Activated naive CD4-positive, alpha-beta T cell treated with anti-CD3 and anti-CD28 coated beads, Interleukin-2, amount 10 ng/mL, durations not matched to agents 7 days and 5 days (primary cell): ENCODE measurements around the gene ABHD1.
A peak's percentile ranks its signal among the peaks of the same experiment; 100 is the strongest.

ENCODE experiments used
- CTCF ChIA-PET: fragments of 350-600 bp; sonication (Branson Sonifier 250); formaldehyde crosslinking; loops from one replicate; lab custom pipeline; 2021; ENCODE audit warnings: antibody characterized with exemption; lab: Charles Lee
- DNase-seq: peaks from one replicate; pipeline ENCODE4 v3.0.0-alpha.2; 2020
- H3K27ac Mint-ChIP-seq: one replicate; pipeline ENCODE4 v1.8.0; 2021; ENCODE audit warnings: mild to moderate bottlenecking, moderate library complexity, mixed read lengths
- H3K27me3 Mint-ChIP-seq: one replicate; pipeline ENCODE4 v1.8.0; 2021; ENCODE audit warnings: mild to moderate bottlenecking, mixed read lengths
- H3K36me3 Mint-ChIP-seq: one replicate; pipeline ENCODE4 v1.8.0; 2021; ENCODE audit warnings: mixed read lengths
- H3K4me1 Mint-ChIP-seq: one replicate; pipeline ENCODE4 v1.8.0; 2021; ENCODE audit warnings: mixed read lengths
- H3K4me3 Mint-ChIP-seq: one replicate; pipeline ENCODE4 v1.8.0; 2021; ENCODE audit warnings: mild to moderate bottlenecking, moderate library complexity, mixed read lengths
- H3K9me3 Mint-ChIP-seq: one replicate; pipeline ENCODE4 v1.8.0; 2021; ENCODE audit warnings: mixed read lengths

The ABHD1 gene

DNA sequence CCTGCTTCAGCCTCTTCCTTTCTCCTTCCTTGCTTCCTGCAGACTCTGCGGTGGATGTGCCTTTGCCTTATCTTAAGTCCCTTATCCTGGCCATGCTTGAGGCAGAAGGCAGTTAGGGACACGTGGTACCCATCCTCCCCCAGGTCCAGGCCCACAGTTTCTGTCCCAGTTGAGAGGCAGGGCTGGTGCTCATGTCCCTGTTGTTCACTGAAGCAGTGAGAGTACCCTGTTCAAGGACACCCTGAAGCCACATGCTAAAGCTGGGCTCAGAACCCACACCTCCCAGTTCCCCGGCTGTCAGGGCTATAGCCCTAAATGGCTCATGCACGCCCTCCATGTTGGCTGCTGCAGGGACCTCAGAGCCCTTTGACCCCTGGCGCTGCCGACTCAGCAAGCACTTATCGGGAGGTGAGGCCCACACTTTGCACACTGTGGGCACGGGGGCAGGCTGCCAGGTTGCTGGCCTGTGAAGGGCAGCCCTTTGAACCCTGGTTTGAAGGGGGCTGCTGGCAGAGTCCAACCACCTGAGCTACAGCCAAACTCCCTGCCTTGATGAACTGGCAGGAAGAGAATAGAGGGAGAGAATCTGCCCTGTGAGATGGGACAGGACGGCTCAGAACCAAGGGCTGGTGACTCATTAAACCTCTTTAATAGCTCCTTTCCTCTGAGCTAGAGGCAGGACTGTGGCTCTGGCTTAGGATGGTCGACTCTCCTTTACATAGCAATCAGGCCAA, 30.8 kb upstream of the ABHD1 start:
- CTCF ChIA-PET, result interaction anchor here (0.7 to 1.3 kb wide), 2 partner anchors 41 to 98 kb away, joined by 3 read pairs; no protein-coding TSS in a partner anchor
- H3K9me3 Mint-ChIP-seq, result no peaks in the 10 kb centered on the region
- H3K36me3 Mint-ChIP-seq, result peaks cover 1% of the 10 kb centered on the region
- H3K27me3 Mint-ChIP-seq, result no peaks in the 10 kb centered on the region
- H3K27ac Mint-ChIP-seq, result no peak overlapping the region
- peaks cover 35% of the 10 kb centered on the region for H3K4me1 Mint-ChIP-seq
- H3K4me3 Mint-ChIP-seq, result no peak overlapping the region
- no peak for DNase-seq

DNA sequence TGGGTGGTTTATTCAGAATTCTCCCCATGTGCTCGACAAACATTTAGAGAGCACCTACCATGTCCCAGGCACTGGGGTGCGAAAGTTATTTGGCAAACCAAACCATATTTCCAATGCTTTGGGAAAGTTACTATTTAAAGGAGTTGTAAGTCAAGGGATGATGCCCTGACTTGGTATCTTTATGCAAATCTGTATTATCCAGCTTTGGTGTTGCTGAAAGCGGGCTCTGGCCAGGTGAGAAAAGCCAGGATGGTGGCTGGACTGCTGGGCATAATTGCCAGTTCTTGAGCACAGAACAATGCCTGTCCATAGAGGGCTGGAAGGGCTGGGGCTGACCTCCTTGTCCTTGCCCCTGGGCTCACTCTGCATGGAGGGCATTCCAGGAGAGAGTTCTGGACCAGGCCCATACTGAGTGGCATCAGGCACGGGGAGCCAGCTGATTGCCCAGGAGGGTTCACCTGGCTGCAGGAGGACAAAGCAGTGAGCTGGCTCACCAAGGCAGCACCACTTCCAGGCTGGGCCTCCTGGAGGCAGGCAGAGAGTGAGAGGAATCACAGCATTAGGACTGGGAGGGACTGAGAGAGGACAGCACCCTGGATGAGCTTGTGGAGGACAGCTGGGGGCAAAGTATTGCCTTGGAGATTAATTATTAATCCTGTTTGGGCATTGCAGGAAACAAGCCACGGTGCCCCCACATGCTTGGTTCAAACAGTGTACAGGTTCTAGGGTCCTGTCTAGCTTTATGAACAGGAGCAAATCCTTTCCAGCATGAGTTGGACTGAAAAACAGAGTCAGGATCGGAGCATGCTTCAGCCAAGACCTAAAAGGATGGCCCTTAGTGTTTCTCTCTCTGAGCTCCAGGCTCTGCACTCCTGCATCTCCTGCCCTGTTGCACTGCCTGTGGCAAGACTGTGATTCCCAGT, 29.9 kb upstream of the ABHD1 start:
- no peak overlapping the region for H3K4me3 Mint-ChIP-seq
- CTCF ChIA-PET, result interaction anchor here (0.5 to 0.9 kb wide), 3 partner anchors 73 to 98 kb away, joined by 3 read pairs; no protein-coding TSS in a partner anchor

DNA sequence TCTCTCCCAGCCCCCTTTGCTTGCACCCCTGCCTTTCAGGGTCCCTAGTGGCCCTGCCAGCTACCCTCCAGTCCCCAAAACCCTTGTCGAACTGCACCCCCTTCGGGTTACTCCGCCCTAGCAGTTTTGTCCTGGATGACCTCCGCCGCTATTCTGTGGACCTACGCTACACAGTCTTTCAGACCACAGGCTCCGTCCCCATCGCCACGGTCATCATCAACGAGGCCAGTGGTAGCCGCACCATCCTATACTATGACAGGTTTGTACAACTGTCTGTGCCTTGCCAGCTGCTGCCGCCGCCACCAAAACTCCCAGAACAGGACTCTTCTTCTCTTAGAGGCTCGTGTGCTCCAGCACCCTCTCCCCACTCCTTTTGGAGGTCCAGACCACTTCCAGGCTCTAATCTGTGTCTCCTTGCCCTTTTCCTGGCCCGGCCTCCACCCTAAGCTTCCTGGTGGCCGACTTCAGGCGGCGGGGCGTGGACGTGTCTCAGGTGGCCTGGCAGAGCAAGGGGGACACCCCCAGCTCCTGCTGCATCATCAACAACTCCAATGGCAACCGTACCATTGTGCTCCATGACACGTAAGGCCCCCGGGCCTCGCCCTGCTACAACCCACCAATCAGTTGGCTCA, 29.1 kb upstream of the ABHD1 start:
- no peak for DNase-seq
- peaks cover 1% of the 10 kb centered on the region for H3K36me3 Mint-ChIP-seq
- no peak overlapping the region for H3K27ac Mint-ChIP-seq
- H3K27me3 Mint-ChIP-seq, result no peaks in the 10 kb centered on the region
- CTCF ChIA-PET, result interaction anchor here (0.5 to 3.0 kb wide), 4 partner anchors 72 to 209 kb away, joined by 3 to 13 read pairs (median 3); no protein-coding TSS in a partner anchor
- H3K9me3 Mint-ChIP-seq, result no peaks in the 10 kb centered on the region
- H3K4me1 Mint-ChIP-seq, result peaks cover 22% of the 10 kb centered on the region
- no peak overlapping the region for H3K4me3 Mint-ChIP-seq

More for the DNA sequence above, 29.9 kb upstream of the ABHD1 start:
- Mint-ChIP-seq H3K27ac (no peak overlapping the region), H3K9me3 (no peaks in the 10 kb centered on the region), H3K36me3 (peaks cover 1% of the 10 kb centered on the region), H3K27me3 (no peaks in the 10 kb centered on the region), H3K4me1 (peaks cover 29% of the 10 kb centered on the region)
- DNase-seq, result no peak

DNA sequence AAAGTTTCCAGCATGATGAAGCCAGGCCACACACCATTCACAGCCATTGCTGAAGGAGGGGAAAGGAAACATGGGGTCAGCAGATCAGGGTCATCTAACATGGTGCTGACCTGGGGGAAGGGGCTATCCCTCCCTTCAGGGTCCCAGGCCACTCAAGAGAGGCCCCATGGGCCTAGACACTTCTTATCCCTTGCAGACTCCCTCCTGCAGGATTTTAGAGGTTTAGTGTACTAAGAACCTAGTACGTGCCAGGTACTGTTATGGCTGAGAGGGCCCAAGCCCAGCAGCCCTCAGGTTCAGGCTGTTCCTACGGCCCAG, 28.2 kb upstream of the ABHD1 start:
- CTCF ChIA-PET, result interaction anchor here (0.9 to 3.0 kb wide), 3 partner anchors 97 to 208 kb away, joined by 3 to 13 read pairs (median 8); no protein-coding TSS in a partner anchor
- H3K27ac Mint-ChIP-seq, result no peak overlapping the region

DNA sequence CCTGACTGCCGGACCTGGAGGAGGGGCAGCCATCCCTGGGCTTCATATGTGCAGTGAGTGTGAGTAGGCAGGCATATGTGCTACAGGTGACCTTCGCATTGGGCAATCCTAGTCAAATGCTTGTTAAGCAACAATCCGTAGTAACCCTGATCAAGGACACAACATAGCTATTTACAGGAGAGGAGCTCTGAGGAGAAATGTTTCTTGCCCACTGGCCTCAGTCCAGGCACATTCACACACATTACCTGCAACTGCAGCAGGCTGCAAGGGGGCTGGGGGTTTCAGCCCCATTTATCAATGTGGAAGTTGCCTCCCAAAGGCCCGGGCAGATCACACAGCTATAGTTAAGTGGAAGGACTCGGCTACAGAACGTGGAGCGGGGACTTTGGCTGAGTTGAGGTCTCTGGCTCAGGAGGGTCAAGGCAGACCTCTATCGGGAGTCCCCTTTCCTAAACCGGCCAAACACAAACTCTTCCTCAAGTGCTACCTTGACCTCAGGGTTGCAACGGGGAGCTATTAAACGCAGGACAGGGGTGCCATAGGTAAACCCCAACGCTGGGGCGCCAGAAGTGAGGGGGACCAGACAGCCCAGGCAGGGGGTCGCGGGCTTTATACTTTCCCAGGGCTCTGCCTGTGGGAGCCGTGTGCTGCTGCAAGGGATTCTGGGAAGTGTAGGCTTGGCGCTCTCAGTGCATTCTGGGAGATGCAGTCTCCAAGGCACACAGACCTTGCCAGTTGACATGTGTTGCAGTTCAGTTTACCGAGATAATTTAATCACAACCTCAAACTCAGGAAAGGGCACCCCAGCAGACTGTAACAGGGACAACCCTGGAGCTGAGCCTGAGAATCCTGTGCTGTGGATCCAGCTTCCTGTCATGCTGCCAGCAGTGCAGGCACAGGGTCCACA, 27.6 kb upstream of the ABHD1 start:
- no peaks in the 10 kb centered on the region for H3K27me3 Mint-ChIP-seq
- no peak overlapping the region for H3K4me3 Mint-ChIP-seq
- peaks cover 15% of the 10 kb centered on the region for H3K4me1 Mint-ChIP-seq
- DNase-seq, result peak; percentile 67
- no peaks in the 10 kb centered on the region for H3K9me3 Mint-ChIP-seq
- no peaks in the 10 kb centered on the region for H3K36me3 Mint-ChIP-seq
- CTCF ChIA-PET, result interaction anchor here (0.9 to 3.0 kb wide), 4 partner anchors 9 to 207 kb away, joined by 3 to 13 read pairs (median 7); partner anchors contain the start of gene KHK
- no peak overlapping the region for H3K27ac Mint-ChIP-seq

More for the DNA sequence above, 28.2 kb upstream of the ABHD1 start:
- no peak for DNase-seq
- no peaks in the 10 kb centered on the region for H3K9me3 Mint-ChIP-seq
- no peak overlapping the region for H3K4me3 Mint-ChIP-seq
- peaks cover 15% of the 10 kb centered on the region for H3K4me1 Mint-ChIP-seq
- no peaks in the 10 kb centered on the region for H3K36me3 Mint-ChIP-seq
- no peaks in the 10 kb centered on the region for H3K27me3 Mint-ChIP-seq

DNA sequence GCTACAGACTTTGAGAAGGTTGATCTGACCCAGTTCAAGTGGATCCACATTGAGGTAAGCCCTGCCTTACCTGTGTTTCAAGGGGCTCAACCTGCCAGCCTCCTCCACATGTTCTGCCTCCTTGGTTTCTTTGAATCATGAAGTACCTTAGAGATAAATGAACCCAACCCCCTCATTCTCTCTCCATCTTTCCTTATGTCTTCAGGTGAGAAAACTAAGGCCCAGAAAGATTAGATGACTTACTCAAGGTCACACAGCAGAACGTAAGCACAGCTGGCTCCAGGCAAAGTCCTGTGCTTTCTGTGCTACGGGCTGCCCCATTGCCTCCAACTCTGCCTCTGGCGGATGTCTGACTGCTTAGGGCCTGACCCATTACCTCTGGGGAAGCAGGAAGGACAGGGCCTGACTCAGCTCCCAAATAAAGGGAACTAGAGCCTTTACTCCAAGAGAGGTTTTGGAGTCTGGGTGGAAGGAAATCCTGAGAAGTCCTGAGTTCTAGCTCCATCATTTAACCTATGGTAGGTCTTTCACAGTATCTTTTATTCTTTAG, 26.8 kb upstream of the ABHD1 start:
- no peak overlapping the region for H3K27ac Mint-ChIP-seq
- H3K4me3 Mint-ChIP-seq, result no peak overlapping the region
- no peaks in the 10 kb centered on the region for H3K9me3 Mint-ChIP-seq
- CTCF ChIA-PET, result interaction anchor here (0.8 to 3.0 kb wide), 9 partner anchors 9 to 206 kb away, joined by 3 to 13 read pairs (median 3); partner anchors contain the start of genes KHK and PREB
- H3K36me3 Mint-ChIP-seq, result no peaks in the 10 kb centered on the region
- peaks cover 13% of the 10 kb centered on the region for H3K4me1 Mint-ChIP-seq
- no peaks in the 10 kb centered on the region for H3K27me3 Mint-ChIP-seq
- no peak for DNase-seq

DNA sequence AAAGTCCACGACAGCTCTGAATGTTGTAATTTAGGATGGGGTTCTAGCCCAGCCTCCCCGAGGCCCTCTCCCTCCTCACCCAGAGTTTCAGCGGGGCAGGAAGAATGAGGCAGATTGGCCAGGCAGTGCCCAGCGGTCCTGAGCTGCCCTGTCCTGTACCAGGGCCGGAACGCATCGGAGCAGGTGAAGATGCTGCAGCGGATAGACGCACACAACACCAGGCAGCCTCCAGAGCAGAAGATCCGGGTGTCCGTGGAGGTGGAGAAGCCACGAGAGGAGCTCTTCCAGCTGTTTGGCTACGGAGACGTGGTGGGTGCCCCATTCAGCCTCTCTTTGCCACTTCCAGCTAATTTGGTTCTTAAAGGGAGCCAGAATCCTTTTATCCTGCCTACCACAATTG, 26.3 kb upstream of the ABHD1 start:
- peaks cover 13% of the 10 kb centered on the region for H3K4me1 Mint-ChIP-seq
- no peak overlapping the region for H3K27ac Mint-ChIP-seq
- no peaks in the 10 kb centered on the region for H3K36me3 Mint-ChIP-seq
- no peaks in the 10 kb centered on the region for H3K9me3 Mint-ChIP-seq
- CTCF ChIA-PET, result interaction anchor here (0.8 to 3.0 kb wide), 11 partner anchors 9 to 251 kb away, joined by 3 to 13 read pairs (median 3); partner anchors contain the start of genes KHK and PREB
- no peak overlapping the region for H3K4me3 Mint-ChIP-seq
- no peaks in the 10 kb centered on the region for H3K27me3 Mint-ChIP-seq
- DNase-seq, result no peak

DNA sequence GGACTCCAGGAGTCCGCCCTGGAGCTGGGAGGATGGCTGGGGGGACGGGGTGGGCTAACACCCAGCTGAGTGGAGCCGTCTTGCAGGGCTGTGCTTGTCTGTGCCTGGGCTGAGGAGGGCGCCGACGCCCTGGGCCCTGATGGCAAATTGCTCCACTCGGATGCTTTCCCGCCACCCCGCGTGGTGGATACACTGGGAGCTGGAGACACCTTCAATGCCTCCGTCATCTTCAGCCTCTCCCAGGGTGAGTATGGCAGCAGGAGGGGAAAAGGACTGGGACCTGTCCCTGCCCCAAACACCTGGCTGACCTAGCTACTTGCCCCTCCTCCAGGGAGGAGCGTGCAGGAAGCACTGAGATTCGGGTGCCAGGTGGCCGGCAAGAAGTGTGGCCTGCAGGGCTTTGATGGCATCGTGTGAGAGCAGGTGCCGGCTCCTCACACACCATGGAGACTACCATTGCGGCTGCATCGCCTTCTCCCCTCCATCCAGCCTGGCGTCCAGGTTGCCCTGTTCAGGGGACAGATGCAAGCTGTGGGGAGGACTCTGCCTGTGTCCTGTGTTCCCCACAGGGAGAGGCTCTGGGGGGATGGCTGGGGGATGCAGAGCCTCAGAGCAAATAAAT, 24.2 kb upstream of the ABHD1 start:
- no peak overlapping the region for H3K4me3 Mint-ChIP-seq
- CTCF ChIA-PET, result interaction anchor here (0.8 to 4.6 kb wide), 10 partner anchors 15 to 204 kb away, joined by 3 to 28 read pairs (median 5); partner anchors contain the start of genes ABHD1, AGBL5, PREB and TRIM54
- peaks cover 13% of the 10 kb centered on the region for H3K4me1 Mint-ChIP-seq
- H3K27me3 Mint-ChIP-seq, result peaks cover 5% of the 10 kb centered on the region
- no peak overlapping the region for H3K27ac Mint-ChIP-seq
- no peak for DNase-seq
- no peaks in the 10 kb centered on the region for H3K9me3 Mint-ChIP-seq
- H3K36me3 Mint-ChIP-seq, result no peaks in the 10 kb centered on the region

DNA sequence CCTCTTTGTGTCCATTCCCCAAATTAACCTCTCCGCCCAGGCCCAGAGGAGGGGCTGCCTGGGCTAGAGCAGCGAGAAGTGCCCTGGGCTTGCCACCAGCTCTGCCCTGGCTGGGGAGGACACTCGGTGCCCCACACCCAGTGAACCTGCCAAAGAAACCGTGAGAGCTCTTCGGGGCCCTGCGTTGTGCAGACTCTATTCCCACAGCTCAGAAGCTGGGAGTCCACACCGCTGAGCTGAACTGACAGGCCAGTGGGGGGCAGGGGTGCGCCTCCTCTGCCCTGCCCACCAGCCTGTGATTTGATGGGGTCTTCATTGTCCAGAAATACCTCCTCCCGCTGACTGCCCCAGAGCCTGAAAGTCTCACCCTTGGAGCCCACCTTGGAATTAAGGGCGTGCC, 23.6 kb upstream of the ABHD1 start:
- Mint-ChIP-seq H3K4me3 (no peak overlapping the region), H3K9me3 (no peaks in the 10 kb centered on the region), H3K27ac (no peak overlapping the region), H3K36me3 (no peaks in the 10 kb centered on the region), H3K4me1 (peaks cover 13% of the 10 kb centered on the region), H3K27me3 (peaks cover 5% of the 10 kb centered on the region)
- no peak for DNase-seq
- CTCF ChIA-PET, result interaction anchor here (0.9 to 4.6 kb wide), 7 partner anchors 15 to 203 kb away, joined by 3 to 28 read pairs (median 6); partner anchors contain the start of genes ABHD1 and TRIM54

DNA sequence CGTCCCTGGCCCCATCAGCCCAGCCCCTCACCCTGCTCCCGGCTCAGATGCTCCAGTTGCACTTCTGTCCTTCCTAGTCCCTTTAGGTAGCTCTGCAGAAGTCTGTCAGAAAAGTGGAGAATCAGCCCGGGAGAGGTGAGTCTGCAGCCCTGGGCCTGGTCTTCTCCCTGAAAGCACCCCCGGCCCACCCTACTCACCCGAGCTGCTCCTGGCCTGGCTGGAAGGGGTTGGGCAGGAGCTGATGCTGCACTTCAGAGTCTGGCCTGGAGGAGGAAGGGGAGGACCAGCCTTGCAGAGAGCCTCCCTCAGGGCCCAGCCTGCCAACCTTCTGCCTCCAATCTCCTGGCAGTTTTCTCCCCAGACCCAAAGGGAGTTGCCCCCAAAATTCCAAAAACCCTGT, 21.3 kb upstream of the ABHD1 start:
- CTCF ChIA-PET, result interaction anchor here (1.3 to 4.6 kb wide), 2 partner anchors 140 to 177 kb away, joined by 3 to 28 read pairs; partner anchors contain the start of gene TRIM54
- no peaks in the 10 kb centered on the region for H3K4me1 Mint-ChIP-seq
- peaks cover 10% of the 10 kb centered on the region for H3K27me3 Mint-ChIP-seq
- H3K27ac Mint-ChIP-seq, result no peak overlapping the region
- no peak for DNase-seq
- H3K36me3 Mint-ChIP-seq, result no peaks in the 10 kb centered on the region
- no peaks in the 10 kb centered on the region for H3K9me3 Mint-ChIP-seq
- no peak overlapping the region for H3K4me3 Mint-ChIP-seq

DNA sequence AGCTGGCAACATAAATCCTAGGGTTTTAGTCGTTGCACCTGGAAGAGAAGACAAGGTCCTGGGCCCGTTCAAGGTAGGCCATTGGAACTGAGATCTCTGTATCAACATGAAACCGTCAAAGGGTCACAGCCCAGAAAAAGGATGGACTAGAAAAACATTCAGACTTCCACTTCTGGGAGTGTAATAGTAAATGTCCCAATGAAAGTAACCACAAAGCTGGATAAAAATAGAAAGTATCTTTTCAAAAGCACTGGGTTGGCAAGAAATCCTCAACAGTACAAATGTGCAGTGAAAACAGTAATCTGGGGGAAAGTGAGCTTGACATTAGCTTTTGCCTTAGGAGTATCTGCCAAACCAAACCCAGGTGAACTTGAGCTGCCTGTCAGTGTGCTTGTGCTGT, 17.6 kb upstream of the ABHD1 start:
- CTCF ChIA-PET, result interaction anchor here (1.7 kb wide), 1 partner anchor 9 kb away, joined by 3 read pairs; no protein-coding TSS in a partner anchor
- Mint-ChIP-seq H3K4me1 (no peaks in the 10 kb centered on the region), H3K27me3 (peaks cover 19% of the 10 kb centered on the region), H3K9me3 (no peaks in the 10 kb centered on the region), H3K27ac (no peak overlapping the region), H3K4me3 (no peak overlapping the region), H3K36me3 (no peaks in the 10 kb centered on the region)
- no peak for DNase-seq

DNA sequence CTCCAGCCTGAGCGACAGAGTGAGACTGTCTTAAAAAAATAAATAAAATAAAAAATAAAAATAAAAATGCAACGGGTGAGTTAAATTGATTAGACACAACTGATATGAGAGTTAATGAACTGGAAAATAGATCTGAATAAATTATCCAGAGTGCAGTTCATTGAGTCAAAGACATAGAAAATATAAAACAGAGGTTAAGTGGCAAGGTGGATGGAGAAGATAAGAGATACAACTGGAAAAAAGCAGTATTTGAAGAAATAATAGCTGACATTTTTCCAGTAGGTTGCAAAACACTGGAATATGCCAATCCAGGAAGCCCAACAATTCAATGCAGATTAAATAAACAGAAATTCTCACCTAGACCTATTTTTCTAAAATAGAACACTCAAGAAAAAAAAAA, 15.4 kb upstream of the ABHD1 start:
- no peak for DNase-seq
- CTCF ChIA-PET, result no interaction called here
- peaks cover 25% of the 10 kb centered on the region for H3K27me3 Mint-ChIP-seq
- H3K27ac Mint-ChIP-seq, result no peak overlapping the region
- H3K36me3 Mint-ChIP-seq, result no peaks in the 10 kb centered on the region
- H3K4me1 Mint-ChIP-seq, result no peaks in the 10 kb centered on the region
- H3K9me3 Mint-ChIP-seq, result no peaks in the 10 kb centered on the region
- H3K4me3 Mint-ChIP-seq, result no peak overlapping the region
